NCI-H128 (cell line): Measurements from ENCODE around the gene TCEAL8.

ENCODE experiments used
- DNase-seq: peaks from one replicate; lab custom pipeline; 2025; ENCODE audit not compliant: unreplicated experiment; lab: John Stamatoyannopoulos, UW

TCEAL8 gene

DNA sequence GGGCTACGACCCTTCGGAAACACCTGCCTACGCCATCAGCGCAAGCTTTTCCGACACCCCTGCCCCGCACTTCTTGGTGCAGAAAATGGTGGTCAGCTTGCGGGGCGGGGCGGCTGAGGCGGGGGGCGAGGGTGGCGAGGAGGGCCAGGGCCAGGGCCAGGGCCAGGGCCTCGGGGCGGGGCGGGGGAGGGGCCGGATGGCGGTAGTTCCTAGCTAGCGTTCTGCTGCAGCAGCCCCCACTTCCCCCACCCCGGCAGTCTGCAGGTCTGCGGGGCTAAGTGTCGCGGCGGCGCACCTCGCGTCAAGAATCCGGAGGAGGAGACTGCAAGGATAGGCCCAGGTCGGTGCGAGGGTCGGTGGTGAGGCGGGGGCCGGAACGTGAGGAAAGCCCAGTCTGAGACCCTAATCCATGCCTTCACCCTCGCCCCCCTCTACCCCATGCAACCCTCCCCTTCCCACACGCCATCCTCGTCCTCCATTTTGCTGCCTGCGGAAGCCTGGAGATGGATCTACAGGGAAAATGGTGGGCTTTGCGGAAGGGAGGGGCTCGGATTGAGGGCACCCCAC is 39.4 kb downstream of the TCEAL8 start:
- peak; percentile 7 for DNase-seq

GRCh38 chrX:103214870-103215424 is 40.0 kb downstream of the TCEAL8 start, which contains the start of gene BEX4:
Gene BEX4, plus strand, starts transcription at chrX:103215108. Its CDS starts 1,046 bp downstream, at chrX:103216154.
- DNase-seq: peak; percentile 58

DNA sequence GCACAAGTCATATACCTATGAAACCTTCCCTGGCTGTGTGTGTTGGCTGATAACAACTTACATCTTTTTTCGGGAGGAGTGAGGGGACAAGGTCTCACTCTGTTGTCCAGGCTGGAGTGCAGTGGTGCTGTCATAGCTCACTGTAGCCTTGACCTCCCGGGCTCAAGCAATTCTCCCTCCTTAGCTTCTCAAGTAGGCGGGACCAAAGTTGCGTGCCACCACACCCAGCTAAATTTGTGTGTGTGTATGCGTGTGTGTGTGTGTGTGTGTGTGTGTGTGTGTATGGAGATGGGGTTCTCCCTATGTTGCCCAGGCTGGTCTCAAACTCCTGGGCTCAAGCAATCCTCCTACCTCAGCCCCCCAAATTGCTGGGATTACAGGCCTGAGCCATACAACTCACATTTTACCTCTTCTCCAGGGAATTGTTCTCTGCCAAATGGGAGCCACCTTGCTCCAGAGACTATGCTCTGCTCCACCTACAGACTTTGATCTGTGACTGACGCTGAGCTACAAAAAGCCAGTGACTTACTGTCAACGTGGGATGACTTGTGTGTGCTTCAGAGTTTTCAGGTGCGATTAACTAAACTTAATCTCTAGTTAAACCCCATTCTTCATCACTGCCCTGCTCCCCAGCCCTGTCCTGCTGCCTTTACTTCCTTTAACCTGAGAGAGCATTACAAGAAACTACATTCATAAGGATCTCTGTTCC is 42.1 kb downstream of the TCEAL8 start:
- no peak for DNase-seq

GRCh38 chrX:103211012-103211715 is 43.8 kb downstream of the TCEAL8 start:
- DNase-seq: peak; percentile 0

- no peak for DNase-seq
Measured at GRCh38 chrX:103210056-103210455, 44.9 kb downstream of the TCEAL8 start.
